SK-N-SH treated with all-trans-retinoic acid at 6 μM for 48 hours (cell line): ENCODE data around the gene RABGAP1L.

Experiments
- ARNTL ChIP-seq: fragments of 450-650 bp; formaldehyde crosslinking; IDR thresholded peaks from 2 replicates; pipeline ENCODE4 v1.5.0; 2020; ENCODE audit warnings: low read depth, mild to moderate bottlenecking, moderate library complexity, borderline replicate concordance
- CREB5 ChIP-seq: fragments of 250-450 bp; sonication (Bioruptor Pico); IDR thresholded peaks from 2 replicates; pipeline ENCODE4 v1.5.1; 2020; ENCODE audit warnings: low read depth, mild to moderate bottlenecking, moderate library complexity
- CSDC2 ChIP-seq: fragments of 250-450 bp; sonication (Bioruptor Pico); IDR thresholded peaks from 2 replicates; pipeline ENCODE4 v1.5.0; 2020; ENCODE audit warnings: mild to moderate bottlenecking, moderate library complexity
- ESRRG ChIP-seq: fragments of 250-450 bp; sonication (Bioruptor Pico); IDR thresholded peaks from 2 replicates; pipeline ENCODE4 v1.6.1; 2021; ENCODE audit warnings: mild to moderate bottlenecking
- GLIS3 ChIP-seq: fragments of 250-450 bp; sonication (Bioruptor Pico); IDR thresholded peaks from 2 replicates; pipeline ENCODE4 v1.5.0; 2020; ENCODE audit warnings: mild to moderate bottlenecking, moderate library complexity
- POU6F1 ChIP-seq: fragments of 250-450 bp; sonication (Bioruptor Pico); IDR thresholded peaks from 2 replicates; pipeline ENCODE4 v1.8.0; 2021; ENCODE audit warnings: low read depth, mild to moderate bottlenecking, moderate library complexity, borderline replicate concordance
- PPARA ChIP-seq: fragments of 250-450 bp; sonication (Bioruptor Pico); IDR thresholded peaks from 2 replicates; pipeline ENCODE4 v1.5.0; 2020; ENCODE audit warnings: mild to moderate bottlenecking, borderline replicate concordance
- RARB ChIP-seq: fragments of 250-450 bp; sonication (Bioruptor Pico); IDR thresholded peaks from 2 replicates; pipeline ENCODE4 v1.8.0; 2021; ENCODE audit warnings: mild to moderate bottlenecking, moderate library complexity
- ZFP3 ChIP-seq: fragments of 250-450 bp; sonication (Bioruptor Pico); IDR thresholded peaks from 2 replicates; pipeline ENCODE4 v1.5.0; 2020; ENCODE audit warnings: mild to moderate bottlenecking, moderate library complexity
- ZFP30 ChIP-seq: fragments of 450-650 bp; formaldehyde crosslinking; IDR thresholded peaks from 2 replicates; pipeline ENCODE4 v1.5.0; 2022; ENCODE audit warnings: mild to moderate bottlenecking, moderate library complexity
- TF ChIP-seq, protein P1 (sequence below): fragments of 250-450 bp; sonication (Bioruptor Pico); IDR thresholded peaks from 2 replicates; pipeline ENCODE4 v1.8.0; 2020; ENCODE audit warnings: mild to moderate bottlenecking, moderate library complexity, borderline replicate concordance

- TF ChIP-seq CREB5 (CRISPR knock-in tag) (no peak), ESRRG (CRISPR knock-in tag) (no peak), GLIS3 (CRISPR knock-in tag) (no peak), POU6F1 (no peak), RARB (CRISPR knock-in tag) (no peak), ZFP30 (no peak), PPARA (CRISPR knock-in tag) (no peak), ARNTL (CRISPR knock-in tag) (no peak), CSDC2 (no peak), ZFP3 (CRISPR knock-in tag) (no peak)
- TF ChIP-seq, protein P1, sequence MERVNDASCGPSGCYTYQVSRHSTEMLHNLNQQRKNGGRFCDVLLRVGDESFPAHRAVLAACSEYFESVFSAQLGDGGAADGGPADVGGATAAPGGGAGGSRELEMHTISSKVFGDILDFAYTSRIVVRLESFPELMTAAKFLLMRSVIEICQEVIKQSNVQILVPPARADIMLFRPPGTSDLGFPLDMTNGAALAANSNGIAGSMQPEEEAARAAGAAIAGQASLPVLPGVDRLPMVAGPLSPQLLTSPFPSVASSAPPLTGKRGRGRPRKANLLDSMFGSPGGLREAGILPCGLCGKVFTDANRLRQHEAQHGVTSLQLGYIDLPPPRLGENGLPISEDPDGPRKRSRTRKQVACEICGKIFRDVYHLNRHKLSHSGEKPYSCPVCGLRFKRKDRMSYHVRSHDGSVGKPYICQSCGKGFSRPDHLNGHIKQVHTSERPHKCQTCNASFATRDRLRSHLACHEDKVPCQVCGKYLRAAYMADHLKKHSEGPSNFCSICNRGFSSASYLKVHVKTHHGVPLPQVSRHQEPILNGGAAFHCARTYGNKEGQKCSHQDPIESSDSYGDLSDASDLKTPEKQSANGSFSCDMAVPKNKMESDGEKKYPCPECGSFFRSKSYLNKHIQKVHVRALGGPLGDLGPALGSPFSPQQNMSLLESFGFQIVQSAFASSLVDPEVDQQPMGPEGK = no peak
Measured at GRCh38 chr1:174858301-174858700, 699.0 kb downstream of the RABGAP1L start.
